ENCODE measurements around the gene RCOR1.

GRCh38 chr14:102671410-102671809 lies 79.0 kb downstream of the RCOR1 start:
- TF ChIP-seq, protein P1, sequence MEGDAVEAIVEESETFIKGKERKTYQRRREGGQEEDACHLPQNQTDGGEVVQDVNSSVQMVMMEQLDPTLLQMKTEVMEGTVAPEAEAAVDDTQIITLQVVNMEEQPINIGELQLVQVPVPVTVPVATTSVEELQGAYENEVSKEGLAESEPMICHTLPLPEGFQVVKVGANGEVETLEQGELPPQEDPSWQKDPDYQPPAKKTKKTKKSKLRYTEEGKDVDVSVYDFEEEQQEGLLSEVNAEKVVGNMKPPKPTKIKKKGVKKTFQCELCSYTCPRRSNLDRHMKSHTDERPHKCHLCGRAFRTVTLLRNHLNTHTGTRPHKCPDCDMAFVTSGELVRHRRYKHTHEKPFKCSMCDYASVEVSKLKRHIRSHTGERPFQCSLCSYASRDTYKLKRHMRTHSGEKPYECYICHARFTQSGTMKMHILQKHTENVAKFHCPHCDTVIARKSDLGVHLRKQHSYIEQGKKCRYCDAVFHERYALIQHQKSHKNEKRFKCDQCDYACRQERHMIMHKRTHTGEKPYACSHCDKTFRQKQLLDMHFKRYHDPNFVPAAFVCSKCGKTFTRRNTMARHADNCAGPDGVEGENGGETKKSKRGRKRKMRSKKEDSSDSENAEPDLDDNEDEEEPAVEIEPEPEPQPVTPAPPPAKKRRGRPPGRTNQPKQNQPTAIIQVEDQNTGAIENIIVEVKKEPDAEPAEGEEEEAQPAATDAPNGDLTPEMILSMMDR (conservative IDR thresholded peaks at IDR 0.05; ENCODE audit: low read depth, low read length), result no peak
- TF ChIP-seq EZH2 (IDR thresholded peaks at IDR 0.05; ENCODE audit: borderline replicate concordance, low read depth, low read length, poor library complexity, severe bottlenecking), result no peak
